SK-N-SH treated with all-trans-retinoic acid at 6 μM for 48 hours (cell line): Measurements from ENCODE around the gene PHACTR3.
"Not testable (repeated sequence)": the region's sequence is repeated elsewhere in the genome, so short reads cannot be mapped to it uniquely, and the experiment has no call there.

ENCODE experiments used
- ATAC-seq: fragments of 200-7000 bp; cut with Tn5 transposase; 3 replicates; pipeline ENCODE4 v1.9.1; 2020; ENCODE audit warnings: mild to moderate bottlenecking, moderate library complexity
- ARNTL ChIP-seq: fragments of 450-650 bp; formaldehyde crosslinking; IDR thresholded peaks from 2 replicates; pipeline ENCODE4 v1.5.0; 2020; ENCODE audit warnings: low read depth, mild to moderate bottlenecking, moderate library complexity, borderline replicate concordance
- BACH2 ChIP-seq: fragments of 250-450 bp; sonication (Bioruptor Pico); IDR thresholded peaks from 2 replicates; pipeline ENCODE4 v1.9.0; 2021; ENCODE audit warnings: mild to moderate bottlenecking, borderline replicate concordance
- CSDC2 ChIP-seq: fragments of 250-450 bp; sonication (Bioruptor Pico); IDR thresholded peaks from 2 replicates; pipeline ENCODE4 v1.5.0; 2020; ENCODE audit warnings: mild to moderate bottlenecking, moderate library complexity
- ESRRG ChIP-seq: fragments of 250-450 bp; sonication (Bioruptor Pico); IDR thresholded peaks from 2 replicates; pipeline ENCODE4 v1.6.1; 2021; ENCODE audit warnings: mild to moderate bottlenecking
- GLIS3 ChIP-seq: fragments of 250-450 bp; sonication (Bioruptor Pico); IDR thresholded peaks from 2 replicates; pipeline ENCODE4 v1.5.0; 2020; ENCODE audit warnings: mild to moderate bottlenecking, moderate library complexity
- ISL1 ChIP-seq: fragments of 250-450 bp; sonication (Bioruptor Pico); IDR thresholded peaks from 2 replicates; pipeline ENCODE4 v2.1.2; 2022; ENCODE audit warnings: mild to moderate bottlenecking, moderate library complexity
- OSR1 ChIP-seq: fragments of 250-450 bp; sonication (Bioruptor Pico); IDR thresholded peaks from 2 replicates; pipeline ENCODE4 v1.8.0; 2022; ENCODE audit warnings: moderate library complexity, mild to moderate bottlenecking, inconsistent platforms
- SNAI2 ChIP-seq: fragments of 250-450 bp; sonication (Bioruptor Pico); IDR thresholded peaks from 2 replicates; pipeline ENCODE4 v1.5.0; 2020; ENCODE audit warnings: mild to moderate bottlenecking, moderate library complexity
- ZC3H10 ChIP-seq: fragments of 250-450 bp; sonication (Bioruptor Pico); IDR thresholded peaks from 2 replicates; pipeline ENCODE4 v1.5.1; 2021; ENCODE audit warnings: mild to moderate bottlenecking, moderate library complexity
- ZFP30 ChIP-seq: fragments of 450-650 bp; formaldehyde crosslinking; IDR thresholded peaks from 2 replicates; pipeline ENCODE4 v1.5.0; 2022; ENCODE audit warnings: mild to moderate bottlenecking, moderate library complexity
- ZNF70 ChIP-seq: fragments of 450-650 bp; formaldehyde crosslinking; IDR thresholded peaks from 2 replicates; pipeline ENCODE4 v1.5.0; 2020; ENCODE audit warnings: mild to moderate bottlenecking, moderate library complexity
- ZNF8 ChIP-seq: fragments of 450-650 bp; formaldehyde crosslinking; IDR thresholded peaks from 2 replicates; pipeline ENCODE4 v1.5.0; 2020; ENCODE audit warnings: mild to moderate bottlenecking, moderate library complexity
- TF ChIP-seq, protein P1 (sequence below): fragments of 250-450 bp; sonication (Bioruptor Pico); IDR thresholded peaks from 2 replicates; pipeline ENCODE4 v1.5.1; 2021; ENCODE audit warnings: mild to moderate bottlenecking, moderate library complexity
- TF ChIP-seq, protein P2 (sequence below): fragments of 250-450 bp; sonication (Bioruptor Pico); IDR thresholded peaks from 2 replicates; pipeline ENCODE4 v1.5.0; 2020; ENCODE audit warnings: mild to moderate bottlenecking, moderate library complexity
- TF ChIP-seq, protein P3 (sequence below): fragments of 250-450 bp; sonication (Bioruptor Pico); IDR thresholded peaks from 2 replicates; pipeline ENCODE4 v1.8.0; 2021; ENCODE audit warnings: low read depth, mild to moderate bottlenecking, moderate library complexity, borderline replicate concordance
- TF ChIP-seq, protein P4 (sequence below): fragments of 250-450 bp; sonication (Bioruptor Pico); IDR thresholded peaks from 2 replicates; pipeline ENCODE4 v1.8.0; 2020; ENCODE audit warnings: mild to moderate bottlenecking, moderate library complexity, borderline replicate concordance

Gene PHACTR3

DNA sequence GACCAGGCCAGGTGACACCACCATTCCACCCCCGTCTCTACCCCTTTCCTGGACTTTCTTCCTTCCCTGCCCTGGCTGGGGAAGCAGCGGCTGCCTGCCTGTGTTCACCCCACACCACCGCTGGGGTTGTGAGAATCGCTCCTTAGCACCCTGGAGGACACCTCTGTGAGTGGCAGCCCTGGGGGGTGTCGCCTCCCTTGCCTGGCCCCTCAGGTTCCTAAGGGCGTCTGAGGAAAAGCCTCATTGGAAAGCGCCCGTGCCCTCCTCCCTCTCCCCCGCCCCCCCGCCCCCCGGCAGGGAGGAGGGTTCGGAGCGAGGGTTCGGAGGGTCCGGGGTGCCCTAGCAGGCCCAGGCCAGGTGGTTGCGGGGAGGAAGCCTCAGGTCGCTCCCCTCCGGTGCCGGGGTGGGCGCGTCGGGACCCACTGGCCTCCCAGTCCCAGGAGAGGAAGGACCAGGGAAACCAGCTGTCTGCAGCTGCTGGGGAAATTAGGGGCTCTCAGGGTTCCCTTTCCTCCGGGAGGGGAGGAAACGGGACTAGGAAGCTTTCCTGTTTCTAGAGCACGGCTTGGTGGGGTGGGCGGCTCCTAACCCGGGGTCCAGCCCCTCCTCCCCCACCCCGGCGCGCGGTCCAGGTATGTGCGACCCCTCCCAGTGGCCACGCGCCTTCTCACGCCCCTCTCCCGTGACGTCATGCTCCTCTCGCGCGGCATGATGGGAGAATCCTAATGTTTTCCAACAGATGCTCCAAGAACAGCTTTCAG lies at the start of gene PHACTR3:
PHACTR3 (plus strand) TSS at position 760 of the 761 bp plus-strand sequence. CDS start 475 bp downstream, outside the sequence.
- ATAC-seq = no peak
- TF ChIP-seq ZNF70 (no peak), ZFP30 (CRISPR knock-in tag) (no peak), ESRRG (no peak), GLIS3 (CRISPR knock-in tag) (no peak), BACH2 (CRISPR knock-in tag) (no peak), ZNF8 (no peak), SNAI2 (no peak), ZC3H10 (CRISPR knock-in tag) (no peak), CSDC2 (no peak)
- TF ChIP-seq, protein P1, sequence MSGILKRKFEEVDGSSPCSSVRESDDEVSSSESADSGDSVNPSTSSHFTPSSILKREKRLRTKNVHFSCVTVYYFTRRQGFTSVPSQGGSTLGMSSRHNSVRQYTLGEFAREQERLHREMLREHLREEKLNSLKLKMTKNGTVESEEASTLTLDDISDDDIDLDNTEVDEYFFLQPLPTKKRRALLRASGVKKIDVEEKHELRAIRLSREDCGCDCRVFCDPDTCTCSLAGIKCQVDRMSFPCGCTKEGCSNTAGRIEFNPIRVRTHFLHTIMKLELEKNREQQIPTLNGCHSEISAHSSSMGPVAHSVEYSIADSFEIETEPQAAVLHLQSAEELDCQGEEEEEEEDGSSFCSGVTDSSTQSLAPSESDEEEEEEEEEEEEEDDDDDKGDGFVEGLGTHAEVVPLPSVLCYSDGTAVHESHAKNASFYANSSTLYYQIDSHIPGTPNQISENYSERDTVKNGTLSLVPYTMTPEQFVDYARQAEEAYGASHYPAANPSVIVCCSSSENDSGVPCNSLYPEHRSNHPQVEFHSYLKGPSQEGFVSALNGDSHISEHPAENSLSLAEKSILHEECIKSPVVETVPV = no peak
- TF ChIP-seq, protein P2, sequence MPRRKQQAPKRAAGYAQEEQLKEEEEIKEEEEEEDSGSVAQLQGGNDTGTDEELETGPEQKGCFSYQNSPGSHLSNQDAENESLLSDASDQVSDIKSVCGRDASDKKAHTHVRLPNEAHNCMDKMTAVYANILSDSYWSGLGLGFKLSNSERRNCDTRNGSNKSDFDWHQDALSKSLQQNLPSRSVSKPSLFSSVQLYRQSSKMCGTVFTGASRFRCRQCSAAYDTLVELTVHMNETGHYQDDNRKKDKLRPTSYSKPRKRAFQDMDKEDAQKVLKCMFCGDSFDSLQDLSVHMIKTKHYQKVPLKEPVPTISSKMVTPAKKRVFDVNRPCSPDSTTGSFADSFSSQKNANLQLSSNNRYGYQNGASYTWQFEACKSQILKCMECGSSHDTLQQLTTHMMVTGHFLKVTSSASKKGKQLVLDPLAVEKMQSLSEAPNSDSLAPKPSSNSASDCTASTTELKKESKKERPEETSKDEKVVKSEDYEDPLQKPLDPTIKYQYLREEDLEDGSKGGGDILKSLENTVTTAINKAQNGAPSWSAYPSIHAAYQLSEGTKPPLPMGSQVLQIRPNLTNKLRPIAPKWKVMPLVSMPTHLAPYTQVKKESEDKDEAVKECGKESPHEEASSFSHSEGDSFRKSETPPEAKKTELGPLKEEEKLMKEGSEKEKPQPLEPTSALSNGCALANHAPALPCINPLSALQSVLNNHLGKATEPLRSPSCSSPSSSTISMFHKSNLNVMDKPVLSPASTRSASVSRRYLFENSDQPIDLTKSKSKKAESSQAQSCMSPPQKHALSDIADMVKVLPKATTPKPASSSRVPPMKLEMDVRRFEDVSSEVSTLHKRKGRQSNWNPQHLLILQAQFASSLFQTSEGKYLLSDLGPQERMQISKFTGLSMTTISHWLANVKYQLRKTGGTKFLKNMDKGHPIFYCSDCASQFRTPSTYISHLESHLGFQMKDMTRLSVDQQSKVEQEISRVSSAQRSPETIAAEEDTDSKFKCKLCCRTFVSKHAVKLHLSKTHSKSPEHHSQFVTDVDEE (CRISPR knock-in tag) = no peak
- TF ChIP-seq, protein P3, sequence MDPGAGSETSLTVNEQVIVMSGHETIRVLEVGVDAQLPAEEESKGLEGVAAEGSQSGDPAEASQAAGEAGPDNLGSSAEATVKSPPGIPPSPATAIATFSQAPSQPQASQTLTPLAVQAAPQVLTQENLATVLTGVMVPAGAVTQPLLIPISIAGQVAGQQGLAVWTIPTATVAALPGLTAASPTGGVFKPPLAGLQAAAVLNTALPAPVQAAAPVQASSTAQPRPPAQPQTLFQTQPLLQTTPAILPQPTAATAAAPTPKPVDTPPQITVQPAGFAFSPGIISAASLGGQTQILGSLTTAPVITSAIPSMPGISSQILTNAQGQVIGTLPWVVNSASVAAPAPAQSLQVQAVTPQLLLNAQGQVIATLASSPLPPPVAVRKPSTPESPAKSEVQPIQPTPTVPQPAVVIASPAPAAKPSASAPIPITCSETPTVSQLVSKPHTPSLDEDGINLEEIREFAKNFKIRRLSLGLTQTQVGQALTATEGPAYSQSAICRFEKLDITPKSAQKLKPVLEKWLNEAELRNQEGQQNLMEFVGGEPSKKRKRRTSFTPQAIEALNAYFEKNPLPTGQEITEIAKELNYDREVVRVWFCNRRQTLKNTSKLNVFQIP (CRISPR knock-in tag) = no peak
- TF ChIP-seq, protein P4, sequence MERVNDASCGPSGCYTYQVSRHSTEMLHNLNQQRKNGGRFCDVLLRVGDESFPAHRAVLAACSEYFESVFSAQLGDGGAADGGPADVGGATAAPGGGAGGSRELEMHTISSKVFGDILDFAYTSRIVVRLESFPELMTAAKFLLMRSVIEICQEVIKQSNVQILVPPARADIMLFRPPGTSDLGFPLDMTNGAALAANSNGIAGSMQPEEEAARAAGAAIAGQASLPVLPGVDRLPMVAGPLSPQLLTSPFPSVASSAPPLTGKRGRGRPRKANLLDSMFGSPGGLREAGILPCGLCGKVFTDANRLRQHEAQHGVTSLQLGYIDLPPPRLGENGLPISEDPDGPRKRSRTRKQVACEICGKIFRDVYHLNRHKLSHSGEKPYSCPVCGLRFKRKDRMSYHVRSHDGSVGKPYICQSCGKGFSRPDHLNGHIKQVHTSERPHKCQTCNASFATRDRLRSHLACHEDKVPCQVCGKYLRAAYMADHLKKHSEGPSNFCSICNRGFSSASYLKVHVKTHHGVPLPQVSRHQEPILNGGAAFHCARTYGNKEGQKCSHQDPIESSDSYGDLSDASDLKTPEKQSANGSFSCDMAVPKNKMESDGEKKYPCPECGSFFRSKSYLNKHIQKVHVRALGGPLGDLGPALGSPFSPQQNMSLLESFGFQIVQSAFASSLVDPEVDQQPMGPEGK = no peak

DNA sequence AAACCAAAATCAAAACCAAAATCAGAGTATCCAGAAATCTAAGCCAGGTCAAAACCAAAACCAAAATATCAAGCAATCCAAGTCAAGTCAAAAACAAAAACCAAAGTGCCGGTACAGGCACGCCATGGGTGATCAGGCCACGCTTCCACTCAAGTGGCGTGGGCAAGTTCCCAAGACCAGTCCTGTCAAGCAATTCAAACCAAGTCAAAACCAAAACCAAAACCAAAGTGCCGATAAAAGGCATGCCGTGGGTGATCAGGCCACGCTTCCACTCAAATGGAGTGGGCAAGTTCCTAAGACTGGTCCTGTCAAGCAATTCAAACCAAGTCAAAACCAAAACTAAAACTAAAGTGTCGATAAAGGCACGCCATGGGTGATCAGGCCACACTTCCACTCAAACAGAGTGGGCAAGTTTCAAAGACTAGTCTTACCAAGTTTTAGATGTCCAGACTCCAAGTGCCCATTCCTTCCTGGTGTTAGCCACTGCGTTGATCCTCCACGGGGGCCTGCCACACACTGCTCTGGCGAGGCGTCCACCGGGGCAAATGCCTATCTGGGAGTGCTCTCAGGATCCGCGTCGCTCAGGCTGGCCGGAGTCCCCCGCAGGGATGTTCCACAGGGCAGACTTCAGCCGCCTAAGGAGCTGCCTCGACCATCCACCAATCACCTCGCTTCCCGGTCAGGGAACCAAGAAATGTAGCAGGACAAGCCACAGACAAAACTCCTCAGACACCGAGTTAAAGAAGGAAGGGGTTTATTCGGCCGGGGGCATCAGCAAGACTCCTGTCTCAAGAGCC lies 46.4 kb upstream of the PHACTR3 start:
- not testable (repeated sequence) for ATAC-seq

DNA sequence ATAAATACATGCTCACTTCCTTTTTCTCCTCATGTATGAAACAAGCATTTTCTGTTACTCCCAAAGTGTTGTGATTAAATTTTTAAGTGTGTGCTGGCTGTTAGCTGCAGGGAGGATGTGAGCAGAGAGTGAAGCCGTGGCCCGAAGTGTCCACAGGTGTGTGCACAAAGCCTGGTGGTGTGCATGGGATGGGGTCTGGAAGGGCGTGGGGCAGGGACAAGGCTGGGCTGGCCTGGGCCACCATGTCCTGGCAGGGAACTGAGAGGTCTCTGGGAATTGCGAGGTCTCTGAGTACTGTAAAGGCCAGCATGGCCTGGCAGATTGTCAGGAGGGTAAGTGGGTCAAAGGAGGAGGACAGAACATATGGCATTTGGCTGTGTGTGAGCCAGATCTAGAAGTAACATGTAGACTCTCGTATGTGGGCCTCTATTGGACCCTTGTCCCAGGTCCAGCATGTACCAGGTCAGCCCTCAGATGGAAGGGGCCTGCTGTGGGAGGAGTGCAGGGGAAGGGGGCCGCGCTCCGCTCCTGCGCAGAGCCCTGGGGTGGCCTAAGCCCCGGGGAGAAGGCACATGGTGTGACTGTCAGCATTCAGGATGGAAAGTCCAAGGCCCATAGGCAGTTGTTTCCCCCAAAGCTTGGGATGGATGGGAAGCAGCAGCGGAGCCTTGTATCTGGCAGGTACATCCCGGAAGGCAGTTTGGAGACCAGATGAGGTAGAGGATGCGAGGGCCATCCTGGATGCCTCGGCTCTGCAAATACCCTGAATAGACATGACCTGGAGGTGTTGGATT lies 45.1 kb upstream of the PHACTR3 start:
- no peak for ATAC-seq
- TF ChIP-seq, protein P2 (CRISPR knock-in tag) = no peak
- TF ChIP-seq, protein P4 = no peak
- TF ChIP-seq CSDC2 (no peak), ZC3H10 (CRISPR knock-in tag) (no peak), ESRRG (no peak), SNAI2 (no peak), ZNF70 (no peak), ARNTL (CRISPR knock-in tag) (no peak), ISL1 (no peak), OSR1 (CRISPR knock-in tag) (no peak)
- TF ChIP-seq, protein P3 (CRISPR knock-in tag) = no peak
